Stomach (tissue), 19 donors: Measurements from ENCODE around the gene ACTL10. TPM values are rescaled to one million over a fixed set of nuclear protein-coding genes. Genes with fewer than 3 reads are reported as not detected.
A peak's percentile ranks its signal among the peaks of the same experiment; 100 is the strongest.

Experiments used
- DNase-seq, 2 donors: peaks; one replicate each; pipeline versions ENCODE4 v3.0.0 to v3.0.0-alpha.2; 2013 to 2019
- H3K27ac ChIP-seq, 5 donors: fragments of 200-600 bp in 4 of 5; sonication (generic) in 4 of 5; one replicate each; pipeline ENCODE4 v1.5.1; 2013 to 2019; ENCODE audit warnings: mild to moderate bottlenecking in 1 of 5, moderate library complexity in 1 of 5
- H3K27me3 ChIP-seq, 3 donors: fragments of 200-600 bp; sonication (generic); one replicate each; pipeline ENCODE4 v1.5.1; 2017 to 2019; ENCODE audit warnings: mixed run types in 1 of 3
- H3K36me3 ChIP-seq, 4 donors: fragments of 200-600 bp; sonication (generic); 1 replicate in 3 of 4; 2 replicates in 1 of 4; pipeline ENCODE4 v1.5.1; 2016 to 2019
- H3K4me1 ChIP-seq, 4 donors: fragments of 200-600 bp; sonication (generic); one replicate each; pipeline ENCODE4 v1.5.1; 2016 to 2019
- H3K4me3 ChIP-seq, 4 donors: fragments of 200-600 bp; sonication (generic) in 3 of 4; one replicate each; pipeline ENCODE4 v1.5.1; 2016 to 2019; ENCODE audit warnings: mild to moderate bottlenecking in 1 of 4
- H3K9me3 ChIP-seq, 4 donors: fragments of 200-600 bp; sonication (generic); one replicate each; pipeline ENCODE4 v1.5.1; 2016 to 2019
- EP300 ChIP-seq: sonication (generic); formaldehyde crosslinking; IDR thresholded peaks from one replicate; pipeline ENCODE4 v1.6.1; 2017; ENCODE audit warnings: antibody characterized with exemption
- POLR2A ChIP-seq, 4 donors: fragments of 450-650 bp; IDR thresholded peaks; one replicate each; pipeline ENCODE4 v1.6.1; 2016; ENCODE audit warnings: antibody characterized with exemption in 4 of 4, control low read depth in 2 of 4, mild to moderate bottlenecking in 1 of 4, moderate library complexity in 1 of 4
- POLR2AphosphoS5 ChIP-seq, 3 donors: sonication (generic); formaldehyde crosslinking; IDR thresholded peaks; one replicate each; pipeline ENCODE4 v1.6.1; 2016; ENCODE audit warnings: antibody characterized with exemption in 3 of 3
- WGBS, 5 donors: extraction: QIAGEN DNeasy Blood & Tissue Kit in 3 of 5; methylation state at CpG; one replicate each; pipeline versions ENCODE4 v1.1.5 to v1.1.7; 2013 to 2018; 5-methylcytosine and 5-hydroxymethylcytosine counted together
- intact Hi-C: fragments of 100-400 bp; cut with DNase I; formaldehyde crosslinking; loops from one replicate; pipeline ENCODE4 v1.15.1; 2023; ENCODE audit warnings: low total_unique reads
- long read RNA-seq, 10 donors: transcript quantifications; one replicate each; lab custom pipeline, GENCODE V29; 2026
- polyA plus RNA-seq, 3 donors: library from polyadenylated mRNA; stranded (reverse); fragments of 200-250 nt; gene quantifications; one replicate each; pipeline ENCODE4 v1.2.3, GENCODE V29; 2013
- total RNA-seq, 5 donors: library from RNA; depleted of rRNA; stranded (reverse); fragments of >200 nt; gene quantifications; one replicate each; pipeline versions ENCODE4 v1.1.0 to v1.2.3, GENCODE V29; 2014 to 2016
- TF ChIP-seq, protein P1 (sequence below), 7 experiments: fragments of 450-650 bp in 4 of 7; fragments of 200-600 bp in 3 of 7; sonication (generic) in 3 of 7; IDR thresholded peaks; one replicate each; pipeline ENCODE4 v1.5.1; 2016 to 2019; ENCODE audit warnings: antibody characterized with exemption in 7 of 7, control low read depth in 2 of 7, mild to moderate bottlenecking in 1 of 7
- donor health status: healthy with polysubstance abuse.
- donor health status: Bipolar disorder and iron deficiency.
- donor health status: healthy.

ACTL10 gene
- total RNA-seq (10 to 100 TPM in 1 of 5 donors, 1 to 10 TPM in 3, not detected in 1; 1.1 to 12.3 (median 1.3) TPM), polyA plus RNA-seq (1 to 10 TPM; 1.4 to 2.9 (median 2.4) TPM)
- long read RNA-seq, donor 1, result 0 reads
- long read RNA-seq, donor 2, partial matches to known transcripts, result 0 of 2 reads
- long read RNA-seq, donor 2, other reads (novel, unspliced or antisense), result 0 of 2 reads
- long read RNA-seq, donor 3, partial matches to known transcripts, result 0 of 1 reads
- long read RNA-seq, donor 3, other reads (novel, unspliced or antisense), result 0 of 1 reads
- long read RNA-seq, donor 4, result 0 reads
- long read RNA-seq, donor 5, partial matches to known transcripts, result 0 of 2 reads
- long read RNA-seq, donor 5, other reads (novel, unspliced or antisense), result 0 of 2 reads
- long read RNA-seq, donor 6, partial matches to known transcripts, result 0 of 3 reads
- long read RNA-seq, donor 6, other reads (novel, unspliced or antisense), result 0 of 3 reads
- long read RNA-seq, donor 7, partial matches to known transcripts, result 0 of 1 reads
- long read RNA-seq, donor 7, other reads (novel, unspliced or antisense), result 0 of 1 reads
- long read RNA-seq, donor 8, partial matches to known transcripts, result 0 of 1 reads
- long read RNA-seq, donor 8, other reads (novel, unspliced or antisense), result 0 of 1 reads
- long read RNA-seq, donor 9, result 0 reads
- long read RNA-seq, donor 10, result 0 reads

GRCh38 chr20:33666293-33667244, at the start of gene ACTL10:
TSS of gene ACTL10 (plus strand) at chr20:33666943. CDS start at chr20:33667498, 555 bp downstream.
- Histone ChIP-seq H3K4me1 (peaks cover 40 to 87% (median 79%) of the 10 kb centered on the region in 4 donors), H3K9me3 (no peaks in the 10 kb centered on the region), H3K36me3 (peaks cover 0 to 32% (median 23%) of the 10 kb centered on the region in 4 donors), H3K27me3 (no peaks in the 10 kb centered on the region), H3K27ac (peak within 1 kb of the TSS; percentile 89 to 96 (median 93)), H3K4me3 (peak within 1 kb of the TSS; percentile 63 to 79 (median 64))
- 1 to 12% (median 2%) methylated on average over 31 to 50 of the region's 50 CpGs for WGBS, 5 donors
- TF ChIP-seq, protein P1, sequence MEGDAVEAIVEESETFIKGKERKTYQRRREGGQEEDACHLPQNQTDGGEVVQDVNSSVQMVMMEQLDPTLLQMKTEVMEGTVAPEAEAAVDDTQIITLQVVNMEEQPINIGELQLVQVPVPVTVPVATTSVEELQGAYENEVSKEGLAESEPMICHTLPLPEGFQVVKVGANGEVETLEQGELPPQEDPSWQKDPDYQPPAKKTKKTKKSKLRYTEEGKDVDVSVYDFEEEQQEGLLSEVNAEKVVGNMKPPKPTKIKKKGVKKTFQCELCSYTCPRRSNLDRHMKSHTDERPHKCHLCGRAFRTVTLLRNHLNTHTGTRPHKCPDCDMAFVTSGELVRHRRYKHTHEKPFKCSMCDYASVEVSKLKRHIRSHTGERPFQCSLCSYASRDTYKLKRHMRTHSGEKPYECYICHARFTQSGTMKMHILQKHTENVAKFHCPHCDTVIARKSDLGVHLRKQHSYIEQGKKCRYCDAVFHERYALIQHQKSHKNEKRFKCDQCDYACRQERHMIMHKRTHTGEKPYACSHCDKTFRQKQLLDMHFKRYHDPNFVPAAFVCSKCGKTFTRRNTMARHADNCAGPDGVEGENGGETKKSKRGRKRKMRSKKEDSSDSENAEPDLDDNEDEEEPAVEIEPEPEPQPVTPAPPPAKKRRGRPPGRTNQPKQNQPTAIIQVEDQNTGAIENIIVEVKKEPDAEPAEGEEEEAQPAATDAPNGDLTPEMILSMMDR (IDR thresholded peaks at IDR 0.05), result peak in 5 of 7 experiments; percentile 21 to 41 (median 30)
- TF ChIP-seq EP300 (no peak), POLR2AphosphoS5 (IDR thresholded peaks at IDR 0.05) (peak; percentile 63 to 91 (median 87)), POLR2A (IDR thresholded peaks at IDR 0.05) (peak in 2 of 4 donors; percentile 76 to 82)
- peak; percentile 98 to 99 for DNase-seq
- intact Hi-C loops, result no loop called here

- Histone ChIP-seq H3K27me3 (no peaks in the 10 kb centered on the region), H3K36me3 (peaks cover 0 to 61% (median 60%) of the 10 kb centered on the region in 4 donors), H3K27ac (no peak overlapping the region), H3K4me3 (no peak overlapping the region), H3K4me1 (peaks cover 0 to 5% (median 2%) of the 10 kb centered on the region in 4 donors), H3K9me3 (no peaks in the 10 kb centered on the region)
- WGBS, 5 donors, result 91 to 96% (median 96%) methylated on average over 4 of the region's 4 CpGs
- no peak for DNase-seq
- TF ChIP-seq POLR2AphosphoS5 (IDR thresholded peaks at IDR 0.05) (no peak), POLR2A (IDR thresholded peaks at IDR 0.05) (no peak), EP300 (no peak)
- TF ChIP-seq, protein P1 (IDR thresholded peaks at IDR 0.05), result no peak
- intact Hi-C loops, result no loop called here
Observed at GRCh38 chr20:33621717-33622400, 44.9 kb upstream of the ACTL10 start.

- Histone ChIP-seq H3K4me1 (peaks cover 0 to 5% (median 2%) of the 10 kb centered on the region in 4 donors), H3K9me3 (no peaks in the 10 kb centered on the region), H3K27ac (no peak overlapping the region), H3K27me3 (no peaks in the 10 kb centered on the region), H3K36me3 (peaks cover 0 to 67% (median 65%) of the 10 kb centered on the region in 4 donors), H3K4me3 (no peak overlapping the region)
- TF ChIP-seq POLR2AphosphoS5 (IDR thresholded peaks at IDR 0.05), result no peak
- TF ChIP-seq EP300, result no peak
- no peak for DNase-seq
- intact Hi-C loops, result no loop called here
- WGBS, 5 donors, result 89 to 98% (median 94%) methylated on average over 10 of the region's 10 CpGs
Observed at GRCh38 chr20:33622705-33623365, 43.9 kb upstream of the ACTL10 start.

- WGBS, 5 donors, result 86 to 91% (median 89%) methylated on average over 3 of the region's 3 CpGs
- Histone ChIP-seq H3K9me3 (no peaks in the 10 kb centered on the region), H3K36me3 (peaks cover 10 to 80% (median 79%) of the 10 kb centered on the region in 4 donors), H3K4me1 (peaks cover 0 to 5% (median 0%) of the 10 kb centered on the region in 4 donors), H3K27me3 (no peaks in the 10 kb centered on the region), H3K4me3 (no peak overlapping the region), H3K27ac (no peak overlapping the region)
- DNase-seq, result no peak
- intact Hi-C loops, result no loop called here
- TF ChIP-seq, protein P1 (IDR thresholded peaks at IDR 0.05), result no peak
- TF ChIP-seq POLR2A (IDR thresholded peaks at IDR 0.05), result no peak
Observed at GRCh38 chr20:33624399-33624798, 42.3 kb upstream of the ACTL10 start.
